OCI-LY3 (cell line): ENCODE measurements around the gene MAP2K7.

Experiments used
- H2AFZ ChIP-seq: fragments of 200-600, 300-600 bp; shearing (Covaris generic); 2 replicates; pipeline ENCODE4 v1.6.0; 2014; ENCODE audit warnings: antibody characterized with exemption, low read depth, low read length
- H3K27ac ChIP-seq: fragments of 200-600, 300-600 bp; sonication (generic); 2 replicates; pipeline ENCODE4 v1.5.1; 2014; ENCODE audit warnings: mild to moderate bottlenecking, low read length, moderate library complexity, mixed read lengths
- H3K27me3 ChIP-seq: fragments of 200-600, 300-600 bp; sonication (generic); 2 replicates; pipeline ENCODE4 v1.6.1; 2014; ENCODE audit warnings: low read depth, low read length, mixed read lengths
- H3K36me3 ChIP-seq: fragments of 200-600, 300-600 bp; sonication (generic); replicated peaks from 2 replicates; pipeline ENCODE3; 2014; ENCODE audit warnings: low read depth, low read length, mixed read lengths
- H3K4me1 ChIP-seq: fragments of 300-600, 200-600 bp; sonication (generic); 2 replicates; pipeline ENCODE4 v1.6.1; 2014; ENCODE audit warnings: low read length, mixed read lengths
- H3K4me2 ChIP-seq: fragments of 200-600, 300-600 bp; sonication (generic); 2 replicates; pipeline ENCODE4 v1.6.1; 2014; ENCODE audit warnings: low read length, mixed read lengths
- H3K4me3 ChIP-seq: fragments of 300-600, 200-600 bp; sonication (generic); 2 replicates; pipeline ENCODE4 v1.5.1; 2014; ENCODE audit warnings: antibody characterized with exemption, mild to moderate bottlenecking, low read length, moderate library complexity
- H3K79me2 ChIP-seq: fragments of 300-600, 200-600 bp; shearing (Covaris generic); 2 replicates; pipeline ENCODE4 v1.6.1; 2014; ENCODE audit warnings: mild to moderate bottlenecking, low read length, mixed read lengths
- H3K9ac ChIP-seq: fragments of 300-600, 200-600 bp; shearing (Covaris generic); 2 replicates; pipeline ENCODE4 v1.6.0; 2014; ENCODE audit warnings: mild to moderate bottlenecking, low read length, moderate library complexity
- H3K9me3 ChIP-seq: fragments of 200-600, 300-600 bp; shearing (Covaris generic); 2 replicates; pipeline ENCODE4 v1.6.1; 2014; ENCODE audit warnings: low read length, mixed read lengths; ENCODE audit not compliant: insufficient read depth
- H4K20me1 ChIP-seq: fragments of 200-600, 300-600 bp; sonication (generic); 2 replicates; pipeline ENCODE4 v1.6.1; 2016; ENCODE audit warnings: low read length, mixed read lengths; ENCODE audit not compliant: insufficient read depth
- EZH2phosphoT487 ChIP-seq: fragments of 200-600 bp; shearing (Covaris generic); IDR thresholded peaks from 2 replicates; pipeline ENCODE4 v1.6.1; 2018; ENCODE audit warnings: antibody characterized with exemption, mixed run types, low read depth
- TF ChIP-seq, protein P1 (sequence below): fragments of 200-600, 300-600 bp; sonication (generic); IDR thresholded peaks from 2 replicates; pipeline ENCODE4 v1.5.1; 2014; ENCODE audit warnings: antibody characterized with exemption, low read length, low read depth

MAP2K7 gene

DNA sequence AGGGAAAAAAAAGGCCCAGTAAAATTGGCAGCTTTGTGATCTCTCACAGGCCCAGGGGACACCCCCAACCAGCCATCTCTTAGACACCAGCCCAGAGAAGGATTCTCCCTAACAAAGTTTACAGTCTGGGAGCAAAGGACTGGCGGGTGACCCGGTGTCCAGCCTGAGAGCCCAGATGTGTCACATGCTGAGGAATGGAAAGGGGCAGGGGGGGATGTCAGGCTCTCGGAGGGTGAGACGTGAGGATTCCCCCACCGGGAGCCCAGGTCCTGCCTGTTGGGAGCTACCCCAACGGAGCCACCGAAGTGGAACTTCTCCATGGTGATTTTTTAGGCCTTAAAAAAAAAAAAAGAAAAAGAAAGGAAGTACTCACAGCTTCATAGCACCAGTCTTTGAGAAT lies 27.1 kb downstream of the MAP2K7 start:
- Histone ChIP-seq H3K27me3 (no peaks in the 10 kb centered on the region), H3K4me3 (no peak overlapping the region), H3K36me3 (peaks cover 56% of the 10 kb centered on the region), H3K9me3 (no peaks in the 10 kb centered on the region), H3K4me2 (no peak overlapping the region), H3K79me2 (no peaks in the 10 kb centered on the region; the same call in 1 of the 2 replicates), H2AFZ (no peak overlapping the region), H3K9ac (no peak overlapping the region), H3K4me1 (no peaks in the 10 kb centered on the region), H4K20me1 (0 out of 2 replicates have a peak, but pooled peaks cover 3% of the 10 kb centered on the region), H3K27ac (no peak overlapping the region)
- TF ChIP-seq EZH2phosphoT487: no peak
- TF ChIP-seq, protein P1, sequence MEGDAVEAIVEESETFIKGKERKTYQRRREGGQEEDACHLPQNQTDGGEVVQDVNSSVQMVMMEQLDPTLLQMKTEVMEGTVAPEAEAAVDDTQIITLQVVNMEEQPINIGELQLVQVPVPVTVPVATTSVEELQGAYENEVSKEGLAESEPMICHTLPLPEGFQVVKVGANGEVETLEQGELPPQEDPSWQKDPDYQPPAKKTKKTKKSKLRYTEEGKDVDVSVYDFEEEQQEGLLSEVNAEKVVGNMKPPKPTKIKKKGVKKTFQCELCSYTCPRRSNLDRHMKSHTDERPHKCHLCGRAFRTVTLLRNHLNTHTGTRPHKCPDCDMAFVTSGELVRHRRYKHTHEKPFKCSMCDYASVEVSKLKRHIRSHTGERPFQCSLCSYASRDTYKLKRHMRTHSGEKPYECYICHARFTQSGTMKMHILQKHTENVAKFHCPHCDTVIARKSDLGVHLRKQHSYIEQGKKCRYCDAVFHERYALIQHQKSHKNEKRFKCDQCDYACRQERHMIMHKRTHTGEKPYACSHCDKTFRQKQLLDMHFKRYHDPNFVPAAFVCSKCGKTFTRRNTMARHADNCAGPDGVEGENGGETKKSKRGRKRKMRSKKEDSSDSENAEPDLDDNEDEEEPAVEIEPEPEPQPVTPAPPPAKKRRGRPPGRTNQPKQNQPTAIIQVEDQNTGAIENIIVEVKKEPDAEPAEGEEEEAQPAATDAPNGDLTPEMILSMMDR: no peak

DNA sequence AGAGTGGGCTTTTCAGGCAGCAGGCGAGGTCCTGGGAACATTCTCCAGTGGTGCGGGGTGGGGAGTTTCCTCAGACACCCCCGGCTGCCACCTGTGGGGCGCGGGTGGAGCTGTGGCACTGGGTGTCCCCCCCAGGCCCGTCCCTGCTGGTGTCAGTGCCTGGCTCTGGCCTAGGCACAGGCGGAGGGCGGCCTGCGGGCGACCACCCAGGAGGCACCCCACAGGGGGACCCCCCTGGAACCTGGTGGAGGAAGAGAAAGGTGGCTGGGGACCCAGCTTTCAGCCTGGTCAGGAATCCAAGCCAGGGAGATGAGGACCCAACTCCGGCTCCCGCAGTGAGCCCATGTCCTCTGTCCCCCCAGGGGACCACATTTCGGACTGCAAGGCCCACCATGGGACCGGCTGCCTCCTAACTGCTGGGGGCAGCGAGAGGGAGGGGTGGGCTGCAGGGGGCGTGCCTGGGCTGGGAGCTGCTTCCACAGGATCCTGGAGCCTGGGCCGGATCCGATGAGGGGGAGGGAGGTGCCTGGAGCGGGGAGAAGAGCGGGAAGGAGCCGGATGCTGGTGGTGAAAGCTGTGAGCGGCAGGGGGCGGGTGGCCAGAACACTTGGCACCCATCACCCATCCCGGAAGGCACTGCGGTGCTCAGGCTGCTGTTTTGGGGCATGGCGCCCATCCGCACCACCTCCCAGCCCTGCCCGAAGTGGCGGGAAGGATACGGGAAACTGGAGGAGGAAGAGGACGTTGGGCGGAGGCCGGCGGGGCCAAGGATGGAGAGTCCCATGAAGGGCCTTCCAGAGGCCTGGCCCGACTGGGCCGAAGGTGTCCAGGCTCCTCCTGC lies 27.8 kb downstream of the MAP2K7 start:
- Histone ChIP-seq H2AFZ (no peak overlapping the region), H3K36me3 (peaks cover 57% of the 10 kb centered on the region), H3K4me3 (no peak overlapping the region), H3K9ac (no peak overlapping the region), H4K20me1 (0 out of 2 replicates have a peak, but pooled peaks cover 3% of the 10 kb centered on the region), H3K4me1 (no peaks in the 10 kb centered on the region), H3K79me2 (no peaks in the 10 kb centered on the region; the same call in 1 of the 2 replicates), H3K27ac (no peak overlapping the region), H3K4me2 (no peak overlapping the region), H3K27me3 (no peaks in the 10 kb centered on the region), H3K9me3 (no peaks in the 10 kb centered on the region)
- TF ChIP-seq, protein P1: no peak
- TF ChIP-seq EZH2phosphoT487: no peak

DNA sequence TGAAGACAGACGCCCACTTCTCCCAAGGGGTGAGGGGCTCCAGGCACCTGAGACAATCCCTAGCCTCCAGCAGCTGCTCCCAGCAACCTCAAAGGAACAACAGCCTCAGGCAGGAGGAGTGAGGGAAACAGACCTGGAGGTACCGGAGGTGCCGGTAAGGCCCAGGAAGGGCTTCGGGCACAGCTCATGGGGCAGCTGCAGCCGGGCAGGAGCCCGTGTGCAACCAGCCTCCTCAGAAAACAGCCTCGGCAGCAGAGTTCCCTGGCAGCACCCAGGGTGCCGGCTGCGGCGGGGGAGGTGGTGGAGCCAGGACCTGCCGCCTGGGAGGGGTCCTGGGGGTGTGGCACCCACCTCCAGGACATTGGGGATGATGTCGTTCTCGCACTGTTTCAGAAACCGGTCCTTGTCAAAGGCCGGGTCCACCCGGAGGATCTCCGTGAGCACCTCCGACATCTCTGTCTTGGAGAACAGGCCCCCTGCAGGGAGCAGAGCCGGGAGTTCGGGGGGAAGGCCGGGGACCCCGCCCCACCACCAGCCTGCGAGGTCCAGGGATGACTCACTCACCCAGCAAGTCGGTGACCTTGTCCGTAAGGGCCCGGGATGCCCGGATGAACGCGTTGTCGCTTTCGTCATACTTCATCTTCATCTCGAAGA lies 28.7 kb downstream of the MAP2K7 start:
- no peak overlapping the region for H3K27ac ChIP-seq
- no peaks in the 10 kb centered on the region; the same call in 1 of the 2 replicates for H3K79me2 ChIP-seq
- no peak overlapping the region for H3K9ac ChIP-seq
- H4K20me1 ChIP-seq: 0 out of 2 replicates have a peak, but pooled peaks cover 3% of the 10 kb centered on the region
- H3K27me3 ChIP-seq: no peaks in the 10 kb centered on the region
- peaks cover 55% of the 10 kb centered on the region for H3K36me3 ChIP-seq
- H3K4me3 ChIP-seq: no peak overlapping the region
- TF ChIP-seq EZH2phosphoT487: no peak
- TF ChIP-seq, protein P1: no peak
- H3K9me3 ChIP-seq: no peaks in the 10 kb centered on the region
- no peak overlapping the region for H3K4me2 ChIP-seq
- no peak overlapping the region for H2AFZ ChIP-seq
- no peaks in the 10 kb centered on the region for H3K4me1 ChIP-seq

DNA sequence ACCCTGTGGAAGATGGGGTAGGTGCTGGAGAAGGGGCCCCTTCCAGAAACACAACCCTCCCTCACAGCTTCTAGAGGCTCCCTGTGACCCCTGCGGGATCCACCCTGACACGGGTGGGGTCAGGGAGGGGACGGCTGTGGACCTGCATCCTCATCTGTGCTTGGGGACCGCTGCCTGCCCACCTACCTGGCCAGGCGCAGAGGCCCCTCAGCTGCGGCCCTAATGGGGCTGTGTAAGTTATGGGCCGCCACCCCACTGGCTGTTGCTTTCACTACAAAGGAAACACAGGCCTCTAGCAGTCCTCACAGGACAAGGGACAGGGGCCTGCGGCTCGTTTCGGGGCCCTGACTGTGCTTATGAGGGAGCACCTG lies 29.2 kb downstream of the MAP2K7 start:
- H3K27ac ChIP-seq: no peak overlapping the region
- H3K9me3 ChIP-seq: no peaks in the 10 kb centered on the region
- no peak overlapping the region for H3K4me2 ChIP-seq
- no peaks in the 10 kb centered on the region for H3K27me3 ChIP-seq
- 0 out of 2 replicates have a peak, but pooled peaks cover 3% of the 10 kb centered on the region for H4K20me1 ChIP-seq
- H3K36me3 ChIP-seq: peaks cover 58% of the 10 kb centered on the region
- no peaks in the 10 kb centered on the region; the same call in 1 of the 2 replicates for H3K79me2 ChIP-seq
- TF ChIP-seq, protein P1: no peak
- TF ChIP-seq EZH2phosphoT487: no peak
- no peaks in the 10 kb centered on the region for H3K4me1 ChIP-seq
- no peak overlapping the region for H2AFZ ChIP-seq
- H3K9ac ChIP-seq: no peak overlapping the region
- H3K4me3 ChIP-seq: no peak overlapping the region
